HFFc6 (cell line): ENCODE results near the gene TGM4. TPM values are rescaled to one million over a fixed set of nuclear protein-coding genes. Genes with fewer than 3 reads are reported as not detected.

Experiments used
- DNase-seq: peaks from one replicate; pipeline ENCODE4 v3.0.0-alpha.2; 2018
- H3K27ac Mint-ChIP-seq: 2 replicates; pipeline ENCODE4 v1.8.0; 2020; ENCODE audit warnings: mild to moderate bottlenecking, mixed read lengths
- H3K27me3 Mint-ChIP-seq: 2 replicates; pipeline ENCODE4 v1.8.0; 2021; ENCODE audit warnings: mild to moderate bottlenecking, moderate library complexity, mixed read lengths; ENCODE audit not compliant: insufficient read depth
- H3K36me3 Mint-ChIP-seq: 2 replicates; pipeline ENCODE4 v1.8.0; 2021; ENCODE audit warnings: low read depth, mixed read lengths
- H3K4me1 Mint-ChIP-seq: 2 replicates; pipeline ENCODE4 v1.8.0; 2020; ENCODE audit warnings: low read depth, mixed read lengths
- H3K4me3 Mint-ChIP-seq: 2 replicates; pipeline ENCODE4 v1.8.0; 2020; ENCODE audit warnings: mild to moderate bottlenecking, moderate library complexity, mixed read lengths
- H3K9me3 Mint-ChIP-seq: 2 replicates; pipeline ENCODE4 v1.8.0; 2020; ENCODE audit warnings: mild to moderate bottlenecking, mixed read lengths
- total RNA-seq, 6 experiments: library from RNA; stranded (reverse); fragmentation: NEBNext Ultra II Directional; extraction: Animal tissue kit (Norgen Biotek cat#: 25700); gene quantifications; 2 replicates in 1 of 6; 3 replicates in 5 of 6; pipeline ENCODE4 v1.2.3, GENCODE V29; 2021
- TF ChIP-seq, protein P1 (sequence below): fragments of 200-600 bp; sonication (generic); IDR thresholded peaks from 2 replicates; pipeline ENCODE4 v1.5.0; 2021; ENCODE audit warnings: antibody characterized with exemption, mild to moderate bottlenecking

The TGM4 gene
- total RNA-seq, 6 experiments from 2014 or later = not detected

DNA sequence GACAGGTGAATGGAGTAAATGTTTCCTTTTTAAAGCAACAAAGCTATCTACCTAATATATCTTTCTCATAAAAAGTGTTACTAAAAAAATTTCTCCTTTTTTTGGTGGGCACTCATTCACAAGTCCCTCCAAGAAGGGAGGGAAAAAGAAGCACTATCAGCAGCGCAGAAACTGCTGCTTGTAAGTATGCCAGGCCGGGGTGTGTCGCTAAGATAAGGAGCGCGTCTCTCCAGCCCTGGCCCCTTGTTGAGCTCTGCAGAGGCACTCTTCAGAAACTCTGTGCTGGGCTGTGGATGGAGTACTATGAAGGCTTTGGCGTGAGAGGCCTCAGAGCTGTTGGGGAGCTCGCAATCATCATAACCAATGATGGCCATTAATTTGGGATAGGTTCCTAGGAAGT is 52.5 kb downstream of the TGM4 start:
- no peaks in the 10 kb centered on the region for H3K36me3 Mint-ChIP-seq
- no peak overlapping the region; the same call in 1 of the 2 replicates for H3K27ac Mint-ChIP-seq

DNA sequence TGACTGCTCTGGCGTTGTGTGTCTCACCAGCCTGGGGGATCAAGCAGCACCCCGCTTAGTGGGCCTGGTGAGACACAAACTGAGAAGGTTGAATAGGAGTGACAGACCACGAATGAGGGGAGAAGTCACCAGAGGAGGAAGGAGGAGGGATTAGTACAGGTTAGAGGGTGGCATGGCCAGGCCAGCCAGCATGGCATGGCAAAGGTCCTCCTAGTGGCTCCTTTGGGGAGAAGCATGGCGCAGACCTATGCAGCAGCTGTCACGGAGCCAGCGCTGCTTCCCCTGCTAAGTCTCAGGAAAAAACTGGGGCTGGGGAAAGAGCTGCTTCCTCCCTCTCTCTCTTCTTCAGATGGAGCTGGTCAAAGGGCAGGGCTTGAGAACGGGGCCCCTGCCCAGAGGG is 53.0 kb downstream of the TGM4 start:
- no peak for DNase-seq
- Mint-ChIP-seq H3K27me3 (no peaks in the 10 kb centered on the region; the same call in 1 of the 2 replicates), H3K9me3 (no peaks in the 10 kb centered on the region), H3K4me3 (no peak overlapping the region), H3K27ac (no peak overlapping the region), H3K4me1 (peaks cover 27% of the 10 kb centered on the region), H3K36me3 (no peaks in the 10 kb centered on the region)
- TF ChIP-seq, protein P1, sequence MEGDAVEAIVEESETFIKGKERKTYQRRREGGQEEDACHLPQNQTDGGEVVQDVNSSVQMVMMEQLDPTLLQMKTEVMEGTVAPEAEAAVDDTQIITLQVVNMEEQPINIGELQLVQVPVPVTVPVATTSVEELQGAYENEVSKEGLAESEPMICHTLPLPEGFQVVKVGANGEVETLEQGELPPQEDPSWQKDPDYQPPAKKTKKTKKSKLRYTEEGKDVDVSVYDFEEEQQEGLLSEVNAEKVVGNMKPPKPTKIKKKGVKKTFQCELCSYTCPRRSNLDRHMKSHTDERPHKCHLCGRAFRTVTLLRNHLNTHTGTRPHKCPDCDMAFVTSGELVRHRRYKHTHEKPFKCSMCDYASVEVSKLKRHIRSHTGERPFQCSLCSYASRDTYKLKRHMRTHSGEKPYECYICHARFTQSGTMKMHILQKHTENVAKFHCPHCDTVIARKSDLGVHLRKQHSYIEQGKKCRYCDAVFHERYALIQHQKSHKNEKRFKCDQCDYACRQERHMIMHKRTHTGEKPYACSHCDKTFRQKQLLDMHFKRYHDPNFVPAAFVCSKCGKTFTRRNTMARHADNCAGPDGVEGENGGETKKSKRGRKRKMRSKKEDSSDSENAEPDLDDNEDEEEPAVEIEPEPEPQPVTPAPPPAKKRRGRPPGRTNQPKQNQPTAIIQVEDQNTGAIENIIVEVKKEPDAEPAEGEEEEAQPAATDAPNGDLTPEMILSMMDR = peak; percentile 15; the same call in 1 of the 2 replicates

More for the DNA sequence above, 52.5 kb downstream of the TGM4 start:
- Mint-ChIP-seq H3K27me3 (no peaks in the 10 kb centered on the region; the same call in 1 of the 2 replicates), H3K9me3 (no peaks in the 10 kb centered on the region), H3K4me1 (peaks cover 27% of the 10 kb centered on the region), H3K4me3 (no peak overlapping the region)
- no peak for DNase-seq
- TF ChIP-seq, protein P1 = no peak

DNA sequence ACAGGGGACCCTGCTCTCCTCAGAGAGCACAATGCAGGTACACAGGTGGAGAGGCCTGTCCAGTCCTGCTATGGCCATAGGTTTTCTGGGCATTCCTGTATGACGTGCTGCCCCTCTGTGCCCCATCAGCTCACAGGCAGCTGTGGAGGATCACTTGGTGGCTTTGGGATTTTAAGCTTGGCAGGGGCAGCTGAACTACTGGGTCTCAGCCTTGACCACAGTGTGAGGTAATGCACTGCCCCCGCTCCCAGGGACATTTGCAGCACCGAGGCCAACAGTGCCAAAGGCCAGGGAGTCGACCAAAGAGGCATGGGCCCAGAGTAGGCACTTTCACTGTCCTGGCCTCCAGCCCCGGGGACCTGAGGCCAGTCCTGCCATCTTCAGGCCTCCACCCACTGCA is 55.4 kb downstream of the TGM4 start:
- Mint-ChIP-seq H3K27ac (no peak overlapping the region), H3K4me1 (peaks cover 14% of the 10 kb centered on the region), H3K36me3 (0 out of 2 replicates have a peak, but pooled peaks cover 8% of the 10 kb centered on the region), H3K27me3 (no peaks in the 10 kb centered on the region; the same call in 1 of the 2 replicates), H3K4me3 (no peak overlapping the region), H3K9me3 (no peaks in the 10 kb centered on the region)
- DNase-seq = no peak
- TF ChIP-seq, protein P1 = no peak

DNA sequence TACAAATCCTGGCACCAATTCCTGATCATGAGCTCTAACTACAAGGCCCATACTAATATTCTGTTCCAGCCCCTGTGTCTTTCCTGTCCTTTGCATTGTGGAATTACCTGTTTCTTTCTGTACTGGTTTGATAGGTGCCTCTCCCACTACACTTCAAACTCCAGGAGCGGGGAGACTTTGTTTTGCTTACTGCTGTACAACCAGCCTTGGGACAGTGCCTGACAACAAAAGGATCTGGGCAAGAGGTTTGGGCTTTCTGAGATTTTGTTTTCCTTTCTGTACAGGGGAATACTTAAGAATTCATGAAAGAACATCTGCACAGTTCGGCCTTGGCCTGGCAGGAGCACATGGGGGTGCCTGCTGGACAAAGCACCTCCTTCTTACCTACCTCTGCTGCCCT is 56.5 kb downstream of the TGM4 start:
- H3K27me3 Mint-ChIP-seq = no peaks in the 10 kb centered on the region; the same call in 1 of the 2 replicates
- H3K27ac Mint-ChIP-seq = no peak overlapping the region
- TF ChIP-seq, protein P1 = no peak
- DNase-seq = no peak
- no peak overlapping the region for H3K4me3 Mint-ChIP-seq
- no peaks in the 10 kb centered on the region for H3K9me3 Mint-ChIP-seq
- peaks cover 12% of the 10 kb centered on the region; the same call in 1 of the 2 replicates for H3K36me3 Mint-ChIP-seq
- 0 out of 2 replicates have a peak, but pooled peaks cover 2% of the 10 kb centered on the region for H3K4me1 Mint-ChIP-seq

DNA sequence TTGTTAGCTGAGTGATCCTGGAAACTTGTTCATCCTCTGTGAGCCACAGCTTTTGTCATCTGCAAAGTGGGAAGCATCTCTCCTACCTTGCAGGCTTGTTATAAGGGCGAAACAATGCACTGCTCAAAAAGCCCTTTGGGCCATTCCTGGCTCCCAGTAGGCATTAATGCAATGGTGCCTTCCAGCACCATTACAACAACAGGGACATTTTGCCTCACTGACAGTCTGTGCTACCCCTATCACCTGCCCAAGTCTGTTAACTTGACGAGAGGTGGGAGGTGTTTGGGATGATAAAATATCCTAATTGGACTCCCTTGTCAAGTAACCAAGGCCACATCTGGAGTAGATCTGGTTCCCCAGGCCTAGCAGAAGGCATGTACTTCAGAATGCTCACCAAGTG is 57.4 kb downstream of the TGM4 start:
- no peaks in the 10 kb centered on the region for H3K4me1 Mint-ChIP-seq
- no peaks in the 10 kb centered on the region for H3K27me3 Mint-ChIP-seq
- H3K4me3 Mint-ChIP-seq = no peak overlapping the region
- H3K27ac Mint-ChIP-seq = no peak overlapping the region
- peaks cover 20% of the 10 kb centered on the region for H3K36me3 Mint-ChIP-seq
- TF ChIP-seq, protein P1 = no peak
- no peak for DNase-seq
- no peaks in the 10 kb centered on the region for H3K9me3 Mint-ChIP-seq

DNA sequence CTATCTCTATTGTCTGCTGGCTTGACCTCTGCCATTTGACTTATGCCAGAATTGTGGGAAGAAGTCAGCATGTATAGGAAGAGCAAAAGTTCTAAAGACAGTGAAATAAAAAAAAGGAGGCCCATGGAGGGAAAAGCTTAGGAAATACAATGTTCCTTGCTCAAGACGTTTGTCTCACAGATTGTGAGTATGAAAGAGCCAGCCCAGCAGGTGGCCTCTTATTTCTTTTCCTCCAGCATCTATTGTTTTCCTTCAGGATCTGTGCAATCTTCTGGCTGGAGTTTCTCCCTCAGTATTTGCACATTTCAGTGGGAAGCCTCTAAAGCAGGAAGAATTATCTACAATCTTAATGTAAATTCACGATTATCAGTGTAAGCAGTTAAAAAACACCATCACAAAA is 57.9 kb downstream of the TGM4 start:
- no peaks in the 10 kb centered on the region for H3K9me3 Mint-ChIP-seq
- no peaks in the 10 kb centered on the region for H3K27me3 Mint-ChIP-seq
- H3K4me3 Mint-ChIP-seq = no peak overlapping the region
- TF ChIP-seq, protein P1 = no peak
- H3K4me1 Mint-ChIP-seq = no peaks in the 10 kb centered on the region
- no peak for DNase-seq
- H3K36me3 Mint-ChIP-seq = peaks cover 20% of the 10 kb centered on the region
- H3K27ac Mint-ChIP-seq = no peak overlapping the region
